GM13977 (cell line): Measurements from ENCODE around the gene DDX56.

Experiments used
- DNase-seq: peaks from one replicate; pipeline ENCODE4 v3.0.0; 2012; ENCODE audit warnings: low spot score
- CTCF ChIP-seq: IDR thresholded peaks from 2 replicates; pipeline ENCODE4 v1.5.1; 2012; ENCODE audit warnings: mild to moderate bottlenecking, control low read depth; ENCODE audit not compliant: insufficient read depth; ENCODE audit errors: extremely low read depth, missing control alignments
- in situ Hi-C: fragments of 300-500 bp; cut with MboI; formaldehyde crosslinking; loops from one replicate; pipeline ENCODE4 v1.12.0; 2022; ENCODE audit warnings: low sequenced_read_pairs, low pct_unique_long_range_greater_than_20kb, mixed read lengths, inconsistent platforms; ENCODE audit not compliant: unreplicated experiment

DDX56 gene

GRCh38 chr7:44517175-44517574 lies 56.5 kb downstream of the DDX56 start:
- DNase-seq: no peak
- in situ Hi-C loops: no loop called here
- no peak for TF ChIP-seq CTCF
